Keratinocyte (primary cell): ENCODE measurements around the gene ZBTB20. TPM values are rescaled to one million over a fixed set of nuclear protein-coding genes. Genes with fewer than 3 reads are reported as not detected.

Experiments
- DNase-seq: peaks from one replicate; pipeline ENCODE4 v3.0.0-alpha.2; 2011; ENCODE audit warnings: low read depth, missing footprints, low spot score
- FAIRE-seq: peaks from 2 replicates; lab custom pipeline; 2011; peaks lifted over from hg19 to GRCh38; lab: Jason Lieb, UNC
- H2AFZ ChIP-seq: 2 replicates; pipeline ENCODE4 v1.6.0; 2012; ENCODE audit warnings: low read length, control low read depth, inconsistent platforms; ENCODE audit not compliant: control insufficient read depth
- H3K27ac ChIP-seq: 2 replicates; pipeline ENCODE4 v1.5.1; 2011; ENCODE audit warnings: low read length; ENCODE audit not compliant: control insufficient read depth, insufficient read depth
- H3K27me3 ChIP-seq: 3 replicates; pipeline ENCODE4 v1.6.0; 2011; ENCODE audit warnings: low read length; ENCODE audit not compliant: control insufficient read depth, insufficient read depth; ENCODE audit errors: extremely low read depth
- H3K36me3 ChIP-seq, 2 experiments: 2 replicates in 1 of 2; 3 replicates in 1 of 2; pipeline ENCODE4 v1.5.1; 2011; ENCODE audit warnings: low read length in 2 of 2, mild to moderate bottlenecking in 1 of 2; ENCODE audit not compliant: control insufficient read depth in 2 of 2, insufficient read depth in 2 of 2; ENCODE audit errors: extremely low read depth in 1 of 2
- H3K4me1 ChIP-seq: 3 replicates; pipeline ENCODE4 v1.5.1; 2011; ENCODE audit warnings: low read length; ENCODE audit not compliant: control insufficient read depth, insufficient read depth; ENCODE audit errors: extremely low read depth
- H3K4me2 ChIP-seq: 3 replicates; pipeline ENCODE4 v1.6.0; 2011; ENCODE audit warnings: low read depth, low read length; ENCODE audit not compliant: control insufficient read depth, insufficient read depth; ENCODE audit errors: extremely low read depth
- H3K4me3 ChIP-seq, 3 experiments: fragments of 200-600 bp in 1 of 3; sonication (generic) in 1 of 3; 2 replicates in 2 of 3; 3 replicates in 1 of 3; pipeline ENCODE4 v1.5.1; 2011 to 2016; ENCODE audit warnings: low read length in 3 of 3, mild to moderate bottlenecking in 3 of 3, control low read depth in 2 of 3, inconsistent platforms in 1 of 3, low read depth in 1 of 3, mixed read lengths in 1 of 3, mixed run types in 1 of 3, moderate library complexity in 1 of 3; ENCODE audit not compliant: control insufficient read depth in 2 of 3, insufficient read depth in 2 of 3; ENCODE audit errors: extremely low read depth in 1 of 3
- H3K79me2 ChIP-seq: 2 replicates; pipeline ENCODE4 v1.6.0; 2012; ENCODE audit warnings: low read length; ENCODE audit not compliant: control insufficient read depth, insufficient read depth
- H3K9ac ChIP-seq: 3 replicates; pipeline ENCODE4 v1.6.0; 2011; ENCODE audit warnings: low read length; ENCODE audit not compliant: control insufficient read depth, insufficient read depth; ENCODE audit errors: extremely low read depth
- H3K9me1 ChIP-seq: 3 replicates; pipeline ENCODE4 v1.6.0; 2011; ENCODE audit warnings: low read length; ENCODE audit not compliant: control insufficient read depth, insufficient read depth; ENCODE audit errors: extremely low read depth
- H3K9me3 ChIP-seq: 2 replicates; pipeline ENCODE4 v1.5.1; 2012; ENCODE audit warnings: low read depth, low read length; ENCODE audit not compliant: control insufficient read depth
- H4K20me1 ChIP-seq: 3 replicates; pipeline ENCODE4 v1.6.0; 2011; ENCODE audit warnings: low read length; ENCODE audit not compliant: control insufficient read depth, insufficient read depth; ENCODE audit errors: extremely low read depth
- EZH2 ChIP-seq: IDR thresholded peaks from one replicate; pipeline ENCODE4 v1.6.1; 2012; ENCODE audit warnings: inconsistent platforms, mild to moderate bottlenecking, low read length, moderate library complexity
- dilution Hi-C: fragments of 300-500 bp; cut with MboI; formaldehyde crosslinking; loops from one replicate; pipeline ENCODE4 v1.7.0; 2020; ENCODE audit warnings: low sequenced_read_pairs; ENCODE audit not compliant: extremely low pct_ligation_motif_present
- polyA plus RNA-seq, 5 experiments: library from polyadenylated mRNA; depleted of rRNA in 3 of 5; stranded (reverse) in 3 of 5; stranded (forward) in 1 of 5; unstranded in 1 of 5; fragments of >200 nt; gene quantifications; 1 replicate in 1 of 5; 2 replicates in 3 of 5; 3 replicates in 1 of 5; pipeline versions ENCODE4 v1.2.1 to v1.2.3, GENCODE V29; 2011 to 2012; ENCODE audit warnings: missing spikeins in 2 of 5, low read depth in 1 of 5, low replicate concordance in 1 of 5
- TF ChIP-seq, protein P1 (sequence below), 3 experiments: IDR thresholded peaks in 1 of 3; conservative IDR thresholded peaks in 1 of 3; optimal IDR thresholded peaks in 1 of 3; 2 replicates in 2 of 3; 3 replicates in 1 of 3; pipeline versions ENCODE3 to v1.5.1; 2011; ENCODE audit warnings: low read length in 3 of 3, mild to moderate bottlenecking in 3 of 3, moderate library complexity in 2 of 3, control low read depth in 1 of 3, inconsistent platforms in 1 of 3; ENCODE audit not compliant: insufficient read depth in 2 of 3; ENCODE audit errors: extremely low read depth in 1 of 3

The ZBTB20 gene
- polyA plus RNA-seq, 1 donor (not counting 4 experiments of a cell fraction or from before 2014, with no cell fraction given): 0.52 TPM

GRCh38 chr3:115071166-115071565 is 75.9 kb downstream of the ZBTB20 start:
- Histone ChIP-seq H3K27ac (no peak overlapping the region), H3K9me1 (no peaks in the 10 kb centered on the region), H3K36me3 (no peaks in the 10 kb centered on the region), H3K4me2 (no peak overlapping the region), H3K9ac (no peak overlapping the region), H3K9me3 (no peaks in the 10 kb centered on the region), H3K4me3 (no peak overlapping the region), H4K20me1 (no peaks in the 10 kb centered on the region), H2AFZ (no peak overlapping the region), H3K79me2 (no peaks in the 10 kb centered on the region), H3K4me1 (no peaks in the 10 kb centered on the region), H3K27me3 (no peaks in the 10 kb centered on the region)
- DNase-seq (no peak), FAIRE-seq (no peak)
- TF ChIP-seq, protein P1, sequence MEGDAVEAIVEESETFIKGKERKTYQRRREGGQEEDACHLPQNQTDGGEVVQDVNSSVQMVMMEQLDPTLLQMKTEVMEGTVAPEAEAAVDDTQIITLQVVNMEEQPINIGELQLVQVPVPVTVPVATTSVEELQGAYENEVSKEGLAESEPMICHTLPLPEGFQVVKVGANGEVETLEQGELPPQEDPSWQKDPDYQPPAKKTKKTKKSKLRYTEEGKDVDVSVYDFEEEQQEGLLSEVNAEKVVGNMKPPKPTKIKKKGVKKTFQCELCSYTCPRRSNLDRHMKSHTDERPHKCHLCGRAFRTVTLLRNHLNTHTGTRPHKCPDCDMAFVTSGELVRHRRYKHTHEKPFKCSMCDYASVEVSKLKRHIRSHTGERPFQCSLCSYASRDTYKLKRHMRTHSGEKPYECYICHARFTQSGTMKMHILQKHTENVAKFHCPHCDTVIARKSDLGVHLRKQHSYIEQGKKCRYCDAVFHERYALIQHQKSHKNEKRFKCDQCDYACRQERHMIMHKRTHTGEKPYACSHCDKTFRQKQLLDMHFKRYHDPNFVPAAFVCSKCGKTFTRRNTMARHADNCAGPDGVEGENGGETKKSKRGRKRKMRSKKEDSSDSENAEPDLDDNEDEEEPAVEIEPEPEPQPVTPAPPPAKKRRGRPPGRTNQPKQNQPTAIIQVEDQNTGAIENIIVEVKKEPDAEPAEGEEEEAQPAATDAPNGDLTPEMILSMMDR (optimal IDR thresholded peaks at IDR 0.05 in 1 of 3, IDR thresholded peaks at IDR 0.05 in 1 of 3, conservative IDR thresholded peaks at IDR 0.05 in 1 of 3; ENCODE audit: extremely low read depth in 1 of 3, insufficient read depth in 2 of 3, low read length in 3 of 3): no peak
- no peak for TF ChIP-seq EZH2
- dilution Hi-C loops: no loop called here

DNA sequence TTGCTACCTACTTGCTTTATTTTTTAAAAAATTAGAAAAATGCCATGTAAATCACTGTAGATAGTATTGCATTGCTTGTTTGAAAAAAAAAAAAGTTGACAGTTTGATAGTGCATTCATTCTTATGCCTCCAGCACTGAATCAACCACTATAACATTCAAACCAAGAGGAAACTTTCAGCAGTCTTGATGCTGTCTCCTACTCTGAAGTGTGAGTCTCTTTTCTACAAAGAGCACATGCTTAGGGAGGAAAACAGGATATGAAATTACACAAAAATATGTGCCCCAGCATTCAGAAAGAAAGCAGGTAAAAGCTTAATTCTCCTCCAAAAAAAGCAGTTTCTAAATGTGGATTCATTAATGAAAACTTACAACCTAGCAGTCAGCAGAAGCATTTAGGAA is 78.3 kb downstream of the ZBTB20 start:
- no peaks in the 10 kb centered on the region for H3K9me1 ChIP-seq
- no peak overlapping the region for H3K27ac ChIP-seq
- no peaks in the 10 kb centered on the region for H3K79me2 ChIP-seq
- H2AFZ ChIP-seq: no peak overlapping the region
- no peaks in the 10 kb centered on the region for H4K20me1 ChIP-seq
- no peaks in the 10 kb centered on the region for H3K36me3 ChIP-seq
- FAIRE-seq: peak; percentile 39
- H3K27me3 ChIP-seq: no peaks in the 10 kb centered on the region
- DNase-seq: no peak
- no peaks in the 10 kb centered on the region for H3K9me3 ChIP-seq
- no peaks in the 10 kb centered on the region for H3K4me1 ChIP-seq
- H3K9ac ChIP-seq: no peak overlapping the region
- TF ChIP-seq, protein P1 (optimal IDR thresholded peaks at IDR 0.05 in 1 of 3, IDR thresholded peaks at IDR 0.05 in 1 of 3, conservative IDR thresholded peaks at IDR 0.05 in 1 of 3; ENCODE audit: extremely low read depth in 1 of 3, insufficient read depth in 2 of 3, low read length in 3 of 3): no peak
- TF ChIP-seq EZH2: no peak
- H3K4me2 ChIP-seq: no peak overlapping the region
- H3K4me3 ChIP-seq: no peak overlapping the region
- dilution Hi-C loops: no loop called here
